ENCODE results near the gene DDC. TPM values are rescaled to one million over a fixed set of nuclear protein-coding genes. Genes with fewer than 3 reads are reported as not detected.
"Not testable (repeated sequence)": the region's sequence is repeated elsewhere in the genome, so short reads cannot be mapped to it uniquely, and the experiment has no call there.

DDC gene
- total RNA-seq, 4 donors from 2014 or later, result 16.1 to 71.3 (median 42.5) TPM

DNA sequence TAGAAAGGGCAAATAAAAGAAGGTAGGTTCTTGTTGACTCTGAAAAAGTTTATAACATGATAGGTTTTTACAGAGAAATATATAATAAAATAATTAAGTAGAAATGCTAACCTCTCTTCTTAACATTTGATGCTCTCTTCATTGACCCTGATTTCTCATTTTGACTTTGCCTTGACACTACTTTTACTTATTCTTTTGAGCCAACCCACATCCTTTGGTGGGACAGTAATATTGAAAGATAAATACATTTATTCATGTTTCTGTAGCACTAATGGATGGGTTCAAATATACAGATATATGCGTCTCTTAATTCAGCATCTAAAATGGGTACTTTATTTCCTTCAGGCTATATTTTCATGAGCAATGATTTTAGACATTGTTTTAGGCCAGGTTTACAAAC, 34.4 kb downstream of the DDC start:
- peaks cover 0 to 12% (median 4%) of the 10 kb centered on the region in 4 donors for H3K4me1 ChIP-seq
- WGBS, 2 donors (ENCODE audit: low coverage in 1 of 2), result 70% methylated on average over 1 of the region's 1 CpG; no CpG with 5 or more reads in 1 of the 2 donors
- H3K36me3 ChIP-seq, result peaks cover 0 to 3% (median 0%) of the 10 kb centered on the region in 4 donors
- H3K4me3 ChIP-seq, result no peak overlapping the region
- H3K9me3 ChIP-seq, result no peaks in the 10 kb centered on the region
- intact Hi-C loops (cut with DNase I; ENCODE audit: low total_unique reads), result no loop called here
- no peaks in the 10 kb centered on the region for H3K27me3 ChIP-seq
- in situ Hi-C loops (cut with MboI; ENCODE audit: low pct_ligation_motif_present in 1 of 4, low pct_unique_long_range_greater_than_20kb in 1 of 4, low sequenced_read_pairs in 3 of 4), result no loop called here
- TF ChIP-seq POLR2A (IDR thresholded peaks at IDR 0.05), result no peak
- TF ChIP-seq, protein P1, sequence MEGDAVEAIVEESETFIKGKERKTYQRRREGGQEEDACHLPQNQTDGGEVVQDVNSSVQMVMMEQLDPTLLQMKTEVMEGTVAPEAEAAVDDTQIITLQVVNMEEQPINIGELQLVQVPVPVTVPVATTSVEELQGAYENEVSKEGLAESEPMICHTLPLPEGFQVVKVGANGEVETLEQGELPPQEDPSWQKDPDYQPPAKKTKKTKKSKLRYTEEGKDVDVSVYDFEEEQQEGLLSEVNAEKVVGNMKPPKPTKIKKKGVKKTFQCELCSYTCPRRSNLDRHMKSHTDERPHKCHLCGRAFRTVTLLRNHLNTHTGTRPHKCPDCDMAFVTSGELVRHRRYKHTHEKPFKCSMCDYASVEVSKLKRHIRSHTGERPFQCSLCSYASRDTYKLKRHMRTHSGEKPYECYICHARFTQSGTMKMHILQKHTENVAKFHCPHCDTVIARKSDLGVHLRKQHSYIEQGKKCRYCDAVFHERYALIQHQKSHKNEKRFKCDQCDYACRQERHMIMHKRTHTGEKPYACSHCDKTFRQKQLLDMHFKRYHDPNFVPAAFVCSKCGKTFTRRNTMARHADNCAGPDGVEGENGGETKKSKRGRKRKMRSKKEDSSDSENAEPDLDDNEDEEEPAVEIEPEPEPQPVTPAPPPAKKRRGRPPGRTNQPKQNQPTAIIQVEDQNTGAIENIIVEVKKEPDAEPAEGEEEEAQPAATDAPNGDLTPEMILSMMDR (IDR thresholded peaks at IDR 0.05), result no peak
- DNase-seq, result no peak
- H3K27ac ChIP-seq, result no peak overlapping the region

DNA sequence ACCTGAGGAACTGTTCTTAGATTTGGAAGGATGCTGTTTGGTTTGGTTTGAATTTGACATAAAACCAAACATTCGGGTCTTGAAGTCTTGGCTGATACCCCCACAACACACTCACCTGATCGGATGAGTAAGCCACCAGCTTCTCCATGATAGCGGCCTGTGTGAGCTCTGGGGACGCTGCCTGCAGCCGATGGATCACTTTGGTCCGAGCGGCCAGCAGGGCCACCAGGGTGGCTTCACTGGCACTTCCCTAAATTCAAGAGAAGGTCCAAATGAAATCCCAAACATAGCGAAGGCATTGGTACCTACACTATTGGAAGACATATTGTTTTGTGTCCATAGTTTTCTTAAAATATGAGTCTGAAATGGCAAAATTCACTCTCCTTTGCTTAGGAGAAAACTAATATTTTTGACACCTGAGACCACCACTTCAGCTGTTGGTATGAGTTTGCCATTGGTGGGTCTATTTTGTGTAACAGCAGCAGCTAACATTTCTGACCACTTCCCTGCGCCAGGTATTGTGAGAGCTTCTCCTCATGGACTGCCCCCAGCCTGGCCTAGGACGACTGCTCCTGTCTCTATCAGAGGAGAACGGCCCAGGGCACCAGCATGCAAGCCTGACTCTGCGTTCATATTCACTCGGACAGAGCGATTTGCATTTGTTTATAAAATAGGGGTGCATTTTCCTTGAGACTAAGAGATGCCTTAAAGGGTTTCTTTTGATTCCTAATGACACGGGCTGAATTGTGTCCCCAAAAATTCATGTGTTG, 35.9 kb downstream of the DDC start:
- DNase-seq, result no peak
- intact Hi-C loops (cut with DNase I; ENCODE audit: low total_unique reads), result no loop called here
- TF ChIP-seq, protein P1 (IDR thresholded peaks at IDR 0.05), result no peak
- no peak for TF ChIP-seq POLR2AphosphoS5 (IDR thresholded peaks at IDR 0.05)
- TF ChIP-seq EP300 (IDR thresholded peaks at IDR 0.05; ENCODE audit: low read depth), result no peak
- TF ChIP-seq POLR2A (IDR thresholded peaks at IDR 0.05), result no peak
- Histone ChIP-seq H3K4me3 (no peak overlapping the region), H3K27me3 (no peaks in the 10 kb centered on the region), H3K4me1 (peaks cover 0 to 7% (median 2%) of the 10 kb centered on the region in 4 donors), H3K27ac (no peak overlapping the region), H3K9me3 (no peaks in the 10 kb centered on the region), H3K36me3 (peaks cover 0 to 3% (median 0%) of the 10 kb centered on the region in 4 donors)
- in situ Hi-C loops (cut with MboI; ENCODE audit: low pct_ligation_motif_present in 1 of 4, low pct_unique_long_range_greater_than_20kb in 1 of 4, low sequenced_read_pairs in 3 of 4), result no loop called here
- 67 to 84% methylated on average over 2 to 15 of the region's 15 CpGs for WGBS, 2 donors (ENCODE audit: low coverage in 1 of 2)

DNA sequence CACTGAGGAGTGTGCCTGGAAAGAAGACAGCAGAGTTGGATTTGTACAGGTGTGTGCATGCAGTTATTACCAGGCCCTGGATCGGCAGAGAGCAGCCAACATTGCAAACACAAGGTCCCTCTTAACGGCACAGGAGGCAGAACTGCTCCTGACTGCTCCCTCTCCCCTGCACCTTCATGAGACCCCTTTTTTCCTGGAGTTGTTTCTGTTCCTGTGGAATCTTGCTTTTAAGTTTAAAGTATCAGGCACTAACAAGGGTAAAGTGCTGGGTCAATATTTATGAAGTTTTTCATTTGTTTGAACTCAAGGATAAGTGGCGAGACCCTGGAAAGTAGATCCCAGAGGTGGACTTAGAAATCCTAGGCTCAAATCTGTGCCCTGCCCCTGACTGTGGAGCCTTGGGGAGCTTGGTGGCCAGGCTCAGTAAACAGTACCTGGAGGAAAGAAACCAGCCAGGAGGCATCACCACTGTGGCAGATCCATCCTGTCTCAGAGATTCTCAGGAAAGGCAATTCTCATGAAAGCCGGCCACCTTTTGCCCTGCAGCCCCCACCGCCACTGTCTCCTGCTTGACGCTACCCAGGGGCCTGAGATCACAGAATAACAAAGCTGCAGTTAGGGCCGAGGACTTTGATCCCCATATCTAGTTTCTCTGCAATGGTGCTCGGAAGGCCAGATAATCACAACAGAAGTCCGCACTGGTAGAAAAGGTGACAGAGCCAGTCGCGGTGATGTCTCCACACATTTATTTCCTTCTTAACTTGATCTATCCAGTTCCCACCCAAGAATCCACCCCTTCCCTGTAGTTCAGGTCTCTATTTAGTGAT, 36.7 kb downstream of the DDC start:
- WGBS, 2 donors (ENCODE audit: low coverage in 1 of 2), result 51 to 80% methylated on average over 1 to 11 of the region's 11 CpGs
- no peak overlapping the region for H3K4me3 ChIP-seq

DNA sequence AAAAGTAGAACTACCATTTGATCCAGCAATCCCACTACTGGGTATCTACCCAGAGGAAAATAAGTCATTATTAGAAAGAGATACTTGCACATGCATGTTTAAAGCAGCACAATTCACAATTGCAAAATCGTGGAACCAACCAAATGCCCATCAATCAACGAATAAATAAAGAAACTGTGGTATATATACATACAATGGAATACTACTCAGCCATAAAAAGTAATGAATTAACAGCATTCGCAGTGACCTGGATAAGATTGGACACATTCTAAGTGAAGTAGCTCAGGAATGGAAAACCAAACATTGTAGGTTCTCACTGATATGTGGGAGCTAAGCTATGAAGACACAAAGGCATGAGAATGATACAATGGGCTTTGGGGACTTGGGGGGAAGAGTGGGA, 45.9 kb downstream of the DDC start:
- H3K27me3 ChIP-seq; H3K4me3 ChIP-seq; in situ Hi-C loops (cut with MboI; ENCODE audit: low pct_ligation_motif_present in 1 of 4, low pct_unique_long_range_greater_than_20kb in 1 of 4, low sequenced_read_pairs in 3 of 4); H3K36me3 ChIP-seq; H3K27ac ChIP-seq; H3K4me1 ChIP-seq; H3K9me3 ChIP-seq; DNase-seq; intact Hi-C loops (cut with DNase I; ENCODE audit: low total_unique reads): not testable (repeated sequence)
- WGBS, 2 donors (ENCODE audit: low coverage in 1 of 2), result 78 to 80% methylated on average over 3 of the region's 3 CpGs

More for the DNA sequence above, 36.7 kb downstream of the DDC start:
- TF ChIP-seq POLR2A (IDR thresholded peaks at IDR 0.05) (no peak), POLR2AphosphoS5 (IDR thresholded peaks at IDR 0.05) (no peak), EP300 (IDR thresholded peaks at IDR 0.05; ENCODE audit: low read depth) (no peak)
- TF ChIP-seq, protein P1 (IDR thresholded peaks at IDR 0.05), result no peak
- intact Hi-C loops (cut with DNase I; ENCODE audit: low total_unique reads), result no loop called here
- H3K27ac ChIP-seq, result no peak overlapping the region
- in situ Hi-C loops (cut with MboI; ENCODE audit: low pct_ligation_motif_present in 1 of 4, low pct_unique_long_range_greater_than_20kb in 1 of 4, low sequenced_read_pairs in 3 of 4), result no loop called here
- DNase-seq, result no peak
- H3K4me1 ChIP-seq, result peaks cover 0 to 4% (median 0%) of the 10 kb centered on the region in 4 donors
- H3K27me3 ChIP-seq, result no peaks in the 10 kb centered on the region
- H3K36me3 ChIP-seq, result peaks cover 0 to 3% (median 0%) of the 10 kb centered on the region in 4 donors
- no peaks in the 10 kb centered on the region for H3K9me3 ChIP-seq
